NK-92 (cell line): Measurements from ENCODE around the gene OARD1.
"Not testable (repeated sequence)": the region's sequence is repeated elsewhere in the genome, so short reads cannot be mapped to it uniquely, and the experiment has no call there.

Experiments used
- DNase-seq: peaks from one replicate; lab custom pipeline; 2025; ENCODE audit not compliant: unreplicated experiment; lab: John Stamatoyannopoulos, UW

OARD1 gene

GRCh38 chr6:41071923-41072835 is at the start of gene OARD1:
OARD1 (minus strand) TSS chr6:41072356; CDS start chr6:41071634, 722 bp downstream.
- DNase-seq, result peak; percentile 100

DNA sequence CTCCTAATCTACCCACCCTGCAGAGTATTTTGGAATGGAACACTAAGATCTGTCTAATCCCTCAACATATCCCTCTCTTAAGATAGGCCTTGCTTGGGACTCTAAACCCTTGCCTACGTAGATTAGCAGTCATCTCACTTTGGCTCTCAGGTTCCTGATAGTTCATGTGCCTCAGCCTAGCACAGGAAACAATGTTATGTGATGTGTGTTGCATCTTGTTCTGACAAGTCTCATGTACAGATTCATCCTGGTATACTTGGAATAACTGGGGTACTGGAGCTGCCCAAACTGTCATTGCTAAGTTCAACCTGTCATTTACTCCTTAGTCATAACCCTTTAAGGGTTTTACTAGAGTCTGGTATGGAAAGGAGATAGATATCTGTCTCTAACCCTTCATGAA is 47.9 kb upstream of the OARD1 start:
- no peak for DNase-seq

GRCh38 chr6:41119508-41119907 is 47.4 kb upstream of the OARD1 start:
- DNase-seq, result no peak

DNA sequence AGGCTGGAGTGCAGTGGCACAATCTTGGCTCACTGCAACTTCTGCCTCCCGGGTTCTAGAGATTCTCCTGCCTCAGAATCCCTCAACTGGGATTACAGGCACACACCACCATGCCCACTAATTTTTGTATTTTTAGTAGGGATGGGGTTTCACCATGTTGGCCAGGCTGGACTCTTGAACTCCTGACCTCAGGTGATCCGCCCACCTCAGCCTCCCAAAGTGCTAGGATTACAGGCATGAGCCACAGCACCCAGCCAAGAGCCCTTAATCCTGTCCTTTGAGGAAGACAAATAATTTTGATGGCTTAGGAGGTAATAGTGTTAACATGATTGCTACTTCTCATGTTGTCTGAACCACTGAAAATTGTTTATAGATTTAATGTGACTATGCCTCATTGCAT is 42.9 kb upstream of the OARD1 start:
- DNase-seq, result not testable (repeated sequence)

GRCh38 chr6:41111017-41111416 is 38.9 kb upstream of the OARD1 start:
- no peak for DNase-seq

- DNase-seq, result no peak
Measured at GRCh38 chr6:41103847-41104246, 31.7 kb upstream of the OARD1 start.

DNA sequence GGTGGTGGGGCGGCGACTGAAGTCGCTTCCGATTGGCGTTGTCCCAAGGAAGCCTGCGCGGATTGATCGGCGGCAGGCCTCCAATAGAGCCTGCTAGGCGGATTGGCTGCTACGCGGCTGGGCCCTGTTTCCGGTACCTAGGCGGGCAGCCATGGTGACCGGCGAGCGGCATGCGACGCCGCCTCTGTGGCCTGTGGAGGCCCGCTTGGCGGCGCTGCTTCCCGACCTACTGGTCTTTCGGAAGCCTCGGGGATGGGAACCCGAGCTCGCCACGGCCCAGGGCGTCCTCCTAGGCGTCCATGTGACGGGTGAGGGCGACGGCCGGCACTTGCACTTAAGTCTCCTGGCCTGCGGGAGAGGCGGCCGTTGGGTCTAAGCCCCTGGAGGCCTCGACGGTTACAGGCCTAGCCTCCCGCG is 28.7 kb upstream of the OARD1 start:
- DNase-seq, result no peak

DNA sequence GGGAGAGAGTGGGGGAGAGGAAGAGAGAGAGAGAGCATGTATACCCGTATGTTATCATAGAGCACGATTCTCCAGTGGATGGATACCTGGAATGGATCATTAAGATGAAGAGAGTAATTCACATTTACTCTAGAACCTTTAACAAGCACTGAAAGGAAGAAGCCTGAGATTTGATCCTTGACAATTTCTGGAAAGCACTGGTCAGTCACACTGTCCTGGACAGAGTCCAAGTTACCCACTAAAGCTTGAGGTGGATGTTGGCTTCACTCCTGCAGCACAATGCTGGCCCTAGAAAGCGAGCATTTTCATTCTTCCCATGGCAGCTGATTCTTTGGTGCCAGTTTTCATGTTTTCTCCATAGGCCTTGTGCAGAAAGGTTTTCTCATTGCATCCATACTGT is 26.2 kb upstream of the OARD1 start:
- no peak for DNase-seq

DNA sequence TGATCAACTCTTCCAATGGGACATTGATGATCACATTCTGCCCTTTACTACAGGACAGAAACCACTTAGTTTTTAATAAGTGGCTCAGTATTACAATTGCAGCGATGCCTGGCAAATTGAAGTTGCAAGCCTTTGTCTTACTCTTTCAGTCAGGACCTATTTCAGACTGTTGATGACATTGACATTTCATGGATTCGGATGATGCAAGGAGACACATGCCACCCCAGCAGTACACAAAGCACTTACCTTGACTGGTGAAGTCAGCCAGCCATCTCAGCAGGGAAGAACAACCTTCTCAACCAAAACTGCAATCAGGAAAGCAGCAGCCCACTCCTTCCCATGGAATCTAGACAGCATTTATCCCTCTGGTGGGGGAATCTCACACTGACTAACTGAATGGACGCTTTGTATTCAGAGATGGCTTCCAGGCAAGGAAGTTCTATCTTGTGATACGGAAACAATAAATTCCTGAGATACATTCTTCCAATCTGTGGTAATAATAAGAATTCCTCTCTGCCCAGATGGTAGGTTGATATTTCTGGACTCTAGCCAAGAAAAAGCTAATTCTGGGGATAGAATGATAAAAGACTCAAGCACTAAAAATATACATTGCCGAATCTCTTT is 25.4 kb upstream of the OARD1 start:
- DNase-seq, result no peak

- no peak for DNase-seq
Measured at GRCh38 chr6:41093729-41094128, 21.6 kb upstream of the OARD1 start.

GRCh38 chr6:41092421-41093140 is 20.4 kb upstream of the OARD1 start:
- no peak for DNase-seq

GRCh38 chr6:41090841-41091761 is 18.9 kb upstream of the OARD1 start:
- no peak for DNase-seq

GRCh38 chr6:41088451-41088850 is 16.3 kb upstream of the OARD1 start:
- DNase-seq, result no peak

DNA sequence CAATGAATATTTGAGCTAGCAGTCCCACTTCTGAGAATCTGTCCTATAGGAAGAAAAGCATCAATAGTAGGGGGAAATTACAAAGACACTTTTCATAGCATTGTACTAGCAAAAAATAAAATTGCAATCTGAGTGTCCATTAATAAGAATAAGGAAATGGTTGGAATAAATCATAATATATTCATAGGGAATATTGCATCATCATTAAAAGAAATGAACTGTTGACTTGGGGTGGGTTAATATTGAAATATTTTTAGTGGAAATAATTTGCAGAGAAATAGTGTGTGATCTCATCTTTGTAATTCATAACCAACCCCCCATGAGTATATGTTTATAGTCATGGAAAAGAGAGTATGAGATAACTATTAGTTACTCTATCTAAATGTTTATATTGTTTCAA is 13.0 kb upstream of the OARD1 start:
- no peak for DNase-seq

- DNase-seq, result no peak
Measured at GRCh38 chr6:41083072-41083471, 10.9 kb upstream of the OARD1 start.

DNA sequence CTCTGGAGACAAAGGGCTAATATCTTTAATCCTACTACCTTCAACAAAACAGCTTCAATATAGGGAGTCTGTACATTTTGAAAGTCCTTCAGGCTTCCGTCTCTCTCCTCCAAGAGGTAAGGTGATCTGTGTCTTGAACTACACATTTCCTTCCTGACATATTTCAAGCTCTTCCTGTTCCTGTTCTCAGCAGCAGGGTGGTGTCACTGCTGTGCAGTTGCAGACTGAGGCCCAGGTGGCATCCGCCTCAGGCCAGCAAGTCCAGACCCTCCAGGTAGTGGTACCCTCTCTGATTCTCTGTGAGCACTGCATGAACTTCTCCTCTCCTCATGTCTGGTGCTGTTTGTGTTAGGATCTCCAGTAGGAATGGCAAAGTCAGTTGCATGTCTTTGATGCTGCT is 8.5 kb upstream of the OARD1 start:
- DNase-seq, result no peak

- DNase-seq, result no peak
Measured at GRCh38 chr6:41079080-41079479, 6.9 kb upstream of the OARD1 start.

- no peak for DNase-seq
Measured at GRCh38 chr6:41078101-41078500, 5.9 kb upstream of the OARD1 start.

DNA sequence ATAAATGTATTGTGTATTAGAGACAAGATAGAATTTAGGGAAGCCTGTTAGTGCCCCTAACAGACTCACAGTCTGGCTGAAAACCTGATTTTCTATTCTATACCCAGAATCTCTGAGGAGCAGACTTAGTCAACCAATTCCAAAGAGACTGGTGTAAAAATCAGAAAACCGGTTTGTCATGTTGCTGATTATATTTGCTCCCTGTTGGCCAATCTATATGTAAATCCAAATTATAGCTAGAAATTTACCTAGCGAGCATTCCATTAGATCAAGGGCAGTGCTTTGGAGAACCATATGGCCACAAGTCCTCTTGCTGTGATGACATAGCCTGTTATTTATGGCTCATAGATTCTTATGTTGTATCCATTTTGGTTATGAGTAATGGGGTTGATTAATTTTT is 5.4 kb upstream of the OARD1 start:
- no peak for DNase-seq
